CD4-positive, alpha-beta T cell treated with Interleukin-15 for 1 hour (primary cell): ENCODE data around the gene STK11.

ENCODE experiments used
- DNase-seq: peaks from one replicate; pipeline ENCODE4 v3.0.0-alpha.2; 2020

Gene STK11

DNA sequence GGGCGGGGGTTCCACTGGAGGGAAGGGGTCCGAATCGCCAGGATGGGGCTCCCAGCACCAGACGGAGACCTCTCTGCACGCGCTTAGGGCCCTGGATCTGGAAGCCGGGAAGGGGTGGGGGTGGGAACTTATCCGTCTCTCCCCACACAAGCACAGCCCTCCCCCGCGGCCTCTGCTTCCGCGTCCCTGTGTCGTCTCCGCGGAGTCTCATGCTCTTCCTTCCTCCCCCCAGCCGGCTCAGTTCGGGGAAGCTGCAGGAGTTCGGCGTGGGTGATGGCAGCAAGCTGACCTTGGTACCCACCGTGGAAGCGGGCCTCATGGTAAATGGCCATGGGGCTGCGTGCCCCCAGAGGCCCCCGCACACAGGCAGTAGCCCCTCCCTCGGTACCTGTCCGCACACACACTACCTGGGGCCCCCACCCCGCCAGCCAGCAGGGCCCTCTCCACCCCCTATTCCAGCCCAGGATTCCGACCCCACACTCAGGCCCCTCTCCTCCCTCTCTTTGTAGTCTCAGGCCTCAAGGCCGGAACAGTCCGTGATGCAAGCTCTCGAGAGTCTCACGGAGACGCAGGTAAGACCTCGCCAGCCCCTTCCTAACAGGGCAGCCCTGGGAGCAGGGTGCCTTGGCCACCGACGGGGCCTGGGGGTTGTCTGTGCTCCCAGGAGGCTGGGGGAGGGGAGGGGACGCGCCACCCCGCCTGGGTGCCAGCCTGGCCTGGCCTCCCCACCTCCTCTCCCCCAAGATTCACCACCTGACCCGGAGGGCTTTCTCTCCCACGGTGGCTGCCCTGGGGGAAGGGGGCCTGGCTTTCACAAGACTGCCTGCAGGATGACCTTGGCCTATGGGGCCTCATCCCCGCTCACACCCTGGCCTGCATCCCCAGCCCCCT is 46.0 kb downstream of the STK11 start:
- peak; percentile 69 for DNase-seq

DNA sequence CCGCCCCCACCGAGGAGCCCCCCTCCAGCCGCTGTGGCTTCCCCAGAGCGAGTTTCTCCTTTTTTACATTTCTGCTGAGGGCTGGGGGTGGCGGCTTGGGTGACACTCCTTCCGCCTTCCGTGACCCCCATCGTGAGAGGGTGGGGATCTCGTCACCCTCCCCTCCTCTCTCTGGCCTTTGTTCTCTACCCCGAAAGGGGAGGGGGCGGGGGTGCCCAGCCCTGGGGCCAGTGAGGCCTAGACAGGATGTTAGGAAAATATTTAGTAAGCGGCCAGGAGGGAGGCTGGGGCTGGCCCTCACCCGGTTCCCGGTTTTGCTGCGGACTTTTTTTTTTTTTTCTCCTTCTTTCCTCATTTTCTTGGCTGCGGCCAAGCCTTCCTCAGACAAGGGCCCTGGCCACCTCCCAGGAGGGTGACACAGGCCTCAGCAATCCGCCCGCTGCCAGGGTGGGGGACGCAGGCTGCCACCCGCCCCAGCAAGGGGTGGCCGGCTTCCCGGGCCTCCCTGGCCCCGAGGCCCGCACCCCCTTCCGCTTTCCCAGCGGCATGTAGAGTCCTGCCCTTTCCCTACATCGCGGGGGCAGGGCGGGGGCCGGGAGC is 46.7 kb downstream of the STK11 start:
- peak; percentile 89 for DNase-seq

DNA sequence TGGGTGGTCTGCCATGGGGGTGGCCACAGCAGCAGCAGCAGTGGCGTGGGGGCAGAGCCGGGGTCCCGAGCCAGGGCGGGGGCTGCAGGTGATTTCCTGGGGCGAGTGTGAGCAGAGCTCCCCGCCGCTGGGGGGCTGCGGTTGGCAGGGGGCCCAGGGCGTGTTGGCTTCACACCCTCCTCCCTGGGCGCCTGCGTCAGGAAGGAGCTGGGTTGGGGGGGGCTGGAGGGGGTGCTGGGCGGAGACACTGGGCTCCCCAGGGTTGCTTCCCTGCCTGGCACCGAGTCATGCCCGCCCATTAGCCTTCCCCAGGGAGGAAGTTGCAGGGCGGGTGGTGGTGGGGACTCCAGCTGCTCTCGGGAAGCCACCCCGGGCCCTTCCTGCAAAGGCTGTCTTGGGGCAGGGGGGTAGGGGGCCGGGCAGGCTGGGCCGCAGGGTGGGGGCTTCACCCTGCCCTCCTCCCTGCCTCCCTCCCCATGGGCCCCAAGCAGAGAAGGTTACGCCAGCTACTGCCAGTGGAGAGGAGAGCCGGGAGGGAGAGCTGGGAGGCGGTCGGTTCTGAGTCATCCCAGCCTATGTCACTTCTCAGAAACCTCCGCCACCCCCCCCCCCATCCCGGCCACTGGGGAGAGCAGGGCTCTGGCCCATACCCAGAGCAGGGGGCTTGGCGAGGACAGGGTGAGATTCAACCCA is 47.4 kb downstream of the STK11 start:
- DNase-seq, result peak; percentile 90

DNA sequence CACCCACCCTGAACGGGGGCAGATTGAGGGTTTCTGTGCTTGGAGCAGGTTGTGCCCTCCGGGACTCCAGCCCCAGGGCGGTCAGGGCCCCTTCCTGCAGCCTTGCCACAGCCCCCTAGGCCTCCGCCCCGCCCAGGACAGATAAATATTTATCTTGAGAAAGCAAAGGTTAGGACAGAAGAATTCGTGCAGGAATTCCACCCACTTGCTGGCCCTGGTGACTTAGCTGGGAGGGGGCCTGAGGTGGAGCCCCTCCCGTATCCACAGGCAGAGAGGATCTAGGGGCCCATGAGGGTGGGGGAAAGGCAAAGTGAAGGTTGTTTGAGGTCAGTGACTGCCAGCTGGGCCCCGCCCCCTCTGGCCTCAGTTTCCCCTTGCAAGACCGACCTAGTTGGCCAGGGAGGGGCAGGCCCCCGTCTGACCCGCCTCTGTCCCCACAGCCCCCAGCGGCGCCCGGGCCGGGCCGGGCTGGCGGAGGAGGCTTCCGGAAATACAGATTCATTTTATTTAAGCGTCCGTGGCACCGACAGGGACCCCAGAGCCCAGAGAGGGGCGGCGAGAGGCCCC is 48.0 kb downstream of the STK11 start:
- no peak for DNase-seq

DNA sequence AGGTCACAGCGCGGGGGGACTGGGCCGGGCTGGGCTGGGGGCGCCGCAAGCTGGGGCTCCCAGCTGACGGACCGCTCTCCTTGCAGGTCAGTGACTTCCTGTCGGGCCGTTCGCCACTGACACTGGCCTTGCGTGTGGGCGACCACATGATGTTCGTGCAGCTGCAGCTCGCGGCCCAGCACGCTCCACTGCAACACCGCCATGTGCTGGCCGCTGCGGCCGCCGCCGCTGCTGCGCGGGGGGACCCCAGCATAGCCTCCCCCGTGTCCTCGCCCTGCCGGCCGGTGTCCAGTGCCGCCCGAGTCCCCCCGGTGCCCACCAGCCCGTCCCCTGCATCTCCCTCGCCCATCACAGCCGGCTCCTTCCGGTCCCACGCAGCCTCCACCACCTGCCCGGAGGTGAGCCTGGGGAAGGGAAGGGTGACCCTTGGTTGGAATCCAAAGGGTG is 48.5 kb downstream of the STK11 start:
- DNase-seq, result no peak

DNA sequence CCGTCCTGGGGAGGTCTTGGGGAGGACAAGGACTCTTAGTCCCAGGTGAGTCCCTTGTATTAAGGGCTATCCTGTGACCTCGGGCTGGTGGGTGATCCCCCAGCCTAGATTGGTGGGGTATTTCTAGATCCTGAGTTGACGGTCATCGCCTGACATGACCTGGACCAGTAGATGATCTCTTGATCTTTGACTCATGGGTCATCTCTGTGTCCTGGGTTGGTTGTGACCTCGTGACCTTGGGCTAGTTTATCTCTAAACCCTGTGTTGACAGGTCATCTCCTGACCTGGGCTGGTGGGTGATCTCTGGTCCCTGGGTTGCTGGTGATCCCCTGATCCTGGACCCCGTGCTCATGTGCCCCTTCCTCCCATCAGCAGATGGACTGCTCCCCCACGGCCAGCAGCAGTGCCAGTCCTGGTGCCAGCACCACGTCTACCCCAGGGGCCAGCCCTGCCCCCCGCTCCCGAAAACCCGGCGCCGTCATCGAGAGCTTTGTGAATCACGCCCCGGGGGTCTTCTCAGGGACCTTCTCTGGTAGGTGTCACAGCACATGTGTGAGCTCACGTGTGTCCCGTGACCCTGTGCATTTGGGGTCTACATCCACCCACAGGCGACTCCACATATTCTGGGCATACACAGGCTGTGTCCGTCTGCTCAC is 49.1 kb downstream of the STK11 start:
- DNase-seq, result no peak

DNA sequence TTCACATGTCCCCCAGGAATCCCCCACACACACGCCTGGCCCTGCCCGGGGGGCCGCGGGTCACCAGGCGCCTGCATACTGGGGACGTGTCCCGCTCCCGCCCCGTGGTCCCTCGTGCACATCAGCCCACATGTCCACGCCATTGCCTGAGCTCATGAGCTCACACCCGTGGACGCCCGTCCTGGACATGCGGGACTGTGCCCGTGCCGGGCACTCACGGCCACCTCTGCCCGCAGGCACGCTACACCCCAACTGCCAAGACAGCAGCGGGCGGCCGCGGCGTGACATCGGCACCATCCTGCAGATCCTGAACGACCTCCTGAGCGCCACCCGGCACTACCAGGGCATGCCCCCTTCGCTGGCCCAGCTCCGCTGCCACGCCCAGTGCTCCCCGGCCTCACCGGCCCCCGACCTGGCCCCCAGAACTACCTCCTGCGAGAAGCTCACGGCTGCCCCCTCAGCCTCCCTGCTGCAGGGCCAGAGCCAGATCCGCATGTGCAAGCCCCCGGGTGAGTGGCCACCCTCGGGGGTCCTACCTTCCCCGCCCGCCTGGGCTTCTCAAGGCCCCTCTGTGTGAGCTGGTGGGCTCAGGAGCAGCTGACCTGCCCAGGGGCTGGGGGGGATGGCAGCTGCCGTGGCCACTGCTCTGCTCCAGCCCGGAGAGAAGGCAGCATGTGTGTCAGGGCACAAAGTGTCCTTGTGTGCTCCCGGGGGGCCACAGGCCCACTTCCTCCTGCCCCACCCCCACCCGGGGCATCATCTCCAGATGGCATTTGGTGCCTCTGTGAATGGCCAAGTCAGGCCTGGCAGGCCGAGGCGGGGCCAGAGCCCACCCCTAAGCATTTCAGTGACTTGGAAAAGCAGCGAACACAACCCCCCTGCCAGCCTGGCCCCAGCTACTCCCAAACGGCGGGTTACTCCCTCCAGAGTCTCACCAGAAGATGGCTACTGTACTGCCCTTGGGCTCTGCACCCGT is 49.9 kb downstream of the STK11 start:
- DNase-seq, result no peak

DNA sequence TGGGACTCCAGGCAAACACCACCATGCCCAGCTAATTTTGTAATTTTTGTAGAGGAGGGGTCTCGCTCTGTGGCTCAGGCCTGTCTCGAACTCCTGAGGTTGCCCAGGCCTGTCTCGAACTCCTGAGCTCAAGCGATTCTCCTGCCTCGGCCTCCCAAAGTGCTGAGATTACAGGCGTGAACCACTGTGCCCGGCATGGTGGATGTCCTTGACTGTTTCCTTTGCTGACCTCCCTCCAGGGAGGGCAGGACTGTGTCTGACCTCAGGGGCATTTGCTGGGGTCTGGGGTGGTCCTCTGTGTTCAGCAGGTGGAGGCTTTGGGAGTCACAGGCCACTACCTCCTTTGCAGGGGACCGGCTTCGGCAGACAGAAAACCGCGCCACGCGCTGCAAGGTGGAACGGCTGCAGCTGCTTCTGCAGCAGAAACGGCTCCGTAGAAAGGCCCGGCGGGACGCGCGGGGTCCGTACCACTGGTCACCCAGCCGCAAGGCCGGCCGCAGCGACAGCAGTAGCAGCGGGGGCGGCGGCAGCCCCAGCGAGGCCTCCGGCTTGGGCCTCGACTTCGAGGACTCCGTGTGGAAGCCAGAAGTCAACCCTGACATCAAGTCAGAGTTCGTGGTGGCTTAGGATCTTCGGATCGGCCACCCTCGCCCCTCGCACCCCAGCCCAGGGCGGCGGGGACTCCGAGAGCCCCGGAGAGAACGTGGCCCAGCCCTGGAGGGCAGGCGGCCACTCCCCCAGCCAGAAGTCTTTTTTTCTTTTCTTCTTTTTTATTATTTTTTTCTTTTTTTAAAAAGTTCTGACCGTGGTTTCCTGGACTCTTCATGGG is 51.3 kb downstream of the STK11 start:
- no peak for DNase-seq

DNA sequence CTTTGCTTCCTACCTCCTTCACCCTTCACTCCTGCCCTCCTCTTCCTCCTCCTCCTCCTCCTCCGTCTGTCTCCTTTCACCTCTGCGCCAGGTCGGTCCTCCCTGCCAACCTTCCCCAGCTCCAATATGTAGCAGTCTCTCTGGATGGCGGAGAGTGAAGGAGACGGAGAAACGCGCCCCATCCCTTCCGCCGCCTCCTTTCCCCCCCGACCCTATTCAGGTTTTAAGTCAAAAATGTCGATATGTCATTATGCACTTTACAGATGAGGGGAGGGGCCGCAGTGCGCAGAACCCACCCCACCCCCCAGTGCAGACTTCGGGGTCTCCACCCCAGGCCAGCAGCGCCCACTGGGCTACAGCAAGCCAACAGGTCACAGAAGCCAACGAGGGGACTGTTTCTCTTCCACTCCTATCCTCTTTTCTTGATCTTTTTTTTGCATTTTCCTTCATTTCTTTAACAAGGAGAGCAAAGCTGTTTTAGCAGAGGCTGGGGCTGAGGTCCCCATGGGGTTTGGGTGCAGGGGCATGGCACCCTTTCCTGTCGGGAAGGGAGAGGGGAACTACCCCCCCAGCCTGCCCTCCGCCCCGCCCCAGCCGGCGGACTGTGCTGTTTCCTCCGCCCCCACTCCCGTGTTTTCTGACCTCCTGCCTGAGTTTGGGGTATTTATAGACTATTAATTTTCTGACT is 52.0 kb downstream of the STK11 start:
- DNase-seq, result no peak

DNA sequence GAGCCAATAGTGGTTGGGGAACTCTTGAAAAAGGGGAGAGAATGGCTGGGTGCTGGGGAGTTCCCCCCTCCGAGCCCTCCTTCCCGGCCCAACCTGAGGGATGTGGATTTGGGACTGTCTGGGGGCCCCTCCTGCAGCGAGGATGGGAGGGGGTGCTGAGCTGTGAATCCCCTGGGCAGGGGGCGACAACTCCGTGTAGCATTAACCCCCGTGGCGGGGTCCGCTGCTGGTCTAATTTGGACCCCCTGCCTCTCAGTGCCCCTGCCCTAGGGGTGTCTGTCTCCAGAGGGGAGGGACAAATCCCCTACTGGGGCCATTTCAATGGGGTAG is 52.5 kb downstream of the STK11 start:
- DNase-seq, result no peak

DNA sequence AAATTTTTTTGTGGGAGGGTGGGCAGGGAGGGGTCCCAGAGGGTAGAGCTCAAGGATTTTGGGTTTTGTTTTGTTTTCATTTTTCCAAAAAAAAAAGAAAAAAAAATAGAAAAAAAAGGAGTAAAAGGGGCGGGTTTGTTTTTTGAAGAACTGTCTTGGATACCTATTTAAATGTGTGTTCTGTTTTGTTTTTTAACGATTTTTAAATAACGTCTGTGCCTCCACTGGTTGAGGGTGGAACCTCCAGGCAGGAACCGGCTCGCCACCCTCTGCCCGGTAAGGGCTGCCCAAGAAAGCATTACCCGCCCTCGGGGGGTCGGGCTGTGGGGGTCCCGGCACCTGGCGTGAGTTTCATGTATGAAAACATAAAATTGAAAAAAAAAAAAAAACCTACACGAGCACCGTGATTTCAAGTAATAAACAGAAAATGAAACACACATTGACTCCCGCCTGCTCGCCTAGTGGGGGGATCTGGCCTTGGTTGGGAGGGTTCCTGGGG is 53.2 kb downstream of the STK11 start:
- no peak for DNase-seq

DNA sequence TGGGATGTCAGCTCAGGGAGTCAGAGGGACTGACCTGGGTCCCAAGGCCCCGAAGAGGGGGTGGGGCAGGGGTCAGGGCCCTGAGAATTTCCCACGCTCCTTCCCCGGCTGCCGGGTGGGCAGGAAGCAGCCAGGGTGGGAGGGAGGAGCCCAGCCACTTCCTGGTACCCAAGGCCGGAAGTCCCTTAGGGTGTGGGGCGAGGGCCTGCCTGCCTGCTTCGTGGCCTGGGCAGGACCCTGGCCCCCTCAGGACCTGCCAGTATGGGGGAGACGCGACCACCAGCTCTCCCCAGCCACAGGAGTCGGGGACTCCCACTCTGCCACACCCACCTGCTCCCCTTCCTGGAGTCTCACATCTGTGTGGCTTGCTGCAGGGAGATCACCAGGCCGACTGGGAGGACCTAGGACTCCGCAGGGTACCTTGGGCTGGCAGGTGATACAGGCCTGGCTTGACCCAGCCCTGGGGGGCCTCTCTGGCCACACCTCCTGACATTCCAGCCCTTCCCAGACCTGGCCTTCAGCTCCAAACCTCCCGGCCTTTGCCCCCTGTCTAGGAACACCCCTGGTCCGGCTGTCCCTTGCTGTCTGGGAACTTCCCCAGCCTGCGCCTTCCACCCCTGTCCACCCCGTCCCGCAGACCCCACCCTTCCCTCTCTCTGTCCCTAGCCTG is 53.8 kb downstream of the STK11 start:
- DNase-seq, result peak; percentile 84

DNA sequence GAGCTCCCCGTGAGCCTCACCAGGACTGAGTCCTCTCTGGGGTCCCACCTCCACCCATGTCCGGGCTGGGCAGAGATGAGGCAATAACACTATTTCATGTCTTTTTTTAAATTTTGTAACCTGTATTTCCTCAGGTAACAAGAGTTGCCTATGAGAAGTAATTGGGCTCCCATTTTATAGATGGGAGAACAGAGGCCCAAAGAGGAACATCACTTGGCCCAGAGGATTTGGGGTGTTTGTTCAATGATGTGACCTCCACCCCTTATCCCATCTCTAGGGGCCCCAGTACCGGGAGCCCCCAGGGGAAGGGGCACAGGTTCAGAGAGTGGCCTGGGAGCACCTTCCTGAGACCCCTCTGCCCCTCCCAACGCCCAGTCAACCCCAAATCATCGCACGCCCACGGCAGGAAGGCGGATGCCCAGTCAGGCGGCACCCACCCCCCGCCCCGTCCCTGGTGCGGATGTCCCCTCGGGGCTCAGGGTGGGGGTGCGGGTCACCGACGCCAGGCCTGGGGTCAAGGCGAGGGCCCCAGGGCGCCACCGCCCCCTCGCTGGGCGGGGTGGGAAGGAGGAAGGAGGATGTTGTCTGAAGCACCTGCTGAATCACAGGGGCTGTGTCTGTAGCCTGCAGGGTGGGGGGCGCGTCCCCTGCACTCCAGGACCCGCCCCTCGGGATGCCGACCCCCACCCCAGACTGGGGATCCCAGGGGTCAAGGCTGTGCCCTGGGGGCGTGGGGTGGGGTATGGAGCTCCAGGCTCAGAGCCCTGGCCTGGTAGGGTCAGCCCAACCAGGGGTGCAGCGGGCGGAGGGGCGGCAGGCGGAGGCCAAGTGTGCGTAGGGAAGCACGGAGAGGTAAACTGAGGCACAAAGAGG is 54.5 kb downstream of the STK11 start:
- DNase-seq, result peak; percentile 82

DNA sequence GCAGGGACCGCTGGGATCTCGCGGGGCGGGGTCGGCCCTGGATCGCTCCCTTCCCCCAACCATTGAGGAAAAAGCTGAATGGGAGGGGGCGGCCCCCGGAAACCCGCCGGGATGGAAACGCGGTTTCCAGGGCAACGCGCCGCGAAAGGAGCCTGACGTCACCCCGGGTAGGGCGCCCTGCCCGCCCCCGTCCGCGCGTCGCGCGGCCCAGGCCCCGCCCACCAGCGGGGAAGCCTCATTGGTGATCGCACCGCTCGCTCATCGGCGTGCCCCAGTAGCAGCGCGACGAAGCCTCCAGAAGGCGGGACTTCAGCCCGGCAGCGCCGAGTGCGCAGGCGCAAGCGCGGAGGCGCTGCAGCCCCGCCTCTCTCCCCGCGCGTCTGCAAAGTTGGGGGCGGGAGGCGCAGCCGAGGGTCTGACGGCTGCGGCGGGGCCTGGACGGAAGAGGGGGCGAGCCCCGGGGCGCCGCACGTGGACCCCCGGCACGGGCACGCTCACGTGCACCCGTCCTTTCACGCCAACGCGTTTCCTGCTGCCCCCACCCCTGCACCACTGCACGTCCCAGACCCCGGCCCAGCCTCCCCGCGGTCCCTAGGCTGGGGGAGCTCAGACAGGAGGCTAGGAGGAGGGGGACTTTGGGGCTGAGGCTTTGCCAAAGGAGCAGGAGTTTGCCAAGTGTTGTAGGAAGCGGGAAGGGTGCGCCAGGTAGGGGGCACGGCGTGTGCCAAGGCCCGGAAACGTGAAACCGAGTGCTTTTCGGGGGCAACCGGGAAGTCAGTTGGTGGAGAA is 55.4 kb downstream of the STK11 start:
- DNase-seq, result peak; percentile 98

DNA sequence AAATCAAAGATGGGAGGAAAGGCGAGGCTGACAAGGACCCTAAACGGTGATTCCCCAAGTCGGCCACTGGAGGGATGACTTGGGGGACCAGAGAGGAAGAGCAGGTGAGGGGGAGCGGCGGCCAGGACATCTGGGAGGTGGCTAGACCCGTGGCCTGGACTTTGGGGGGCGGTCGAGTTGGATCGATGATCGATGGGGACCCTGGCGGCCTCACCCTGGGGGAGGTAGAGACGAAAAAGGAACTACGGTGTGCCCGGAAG is 55.9 kb downstream of the STK11 start:
- peak; percentile 59 for DNase-seq

DNA sequence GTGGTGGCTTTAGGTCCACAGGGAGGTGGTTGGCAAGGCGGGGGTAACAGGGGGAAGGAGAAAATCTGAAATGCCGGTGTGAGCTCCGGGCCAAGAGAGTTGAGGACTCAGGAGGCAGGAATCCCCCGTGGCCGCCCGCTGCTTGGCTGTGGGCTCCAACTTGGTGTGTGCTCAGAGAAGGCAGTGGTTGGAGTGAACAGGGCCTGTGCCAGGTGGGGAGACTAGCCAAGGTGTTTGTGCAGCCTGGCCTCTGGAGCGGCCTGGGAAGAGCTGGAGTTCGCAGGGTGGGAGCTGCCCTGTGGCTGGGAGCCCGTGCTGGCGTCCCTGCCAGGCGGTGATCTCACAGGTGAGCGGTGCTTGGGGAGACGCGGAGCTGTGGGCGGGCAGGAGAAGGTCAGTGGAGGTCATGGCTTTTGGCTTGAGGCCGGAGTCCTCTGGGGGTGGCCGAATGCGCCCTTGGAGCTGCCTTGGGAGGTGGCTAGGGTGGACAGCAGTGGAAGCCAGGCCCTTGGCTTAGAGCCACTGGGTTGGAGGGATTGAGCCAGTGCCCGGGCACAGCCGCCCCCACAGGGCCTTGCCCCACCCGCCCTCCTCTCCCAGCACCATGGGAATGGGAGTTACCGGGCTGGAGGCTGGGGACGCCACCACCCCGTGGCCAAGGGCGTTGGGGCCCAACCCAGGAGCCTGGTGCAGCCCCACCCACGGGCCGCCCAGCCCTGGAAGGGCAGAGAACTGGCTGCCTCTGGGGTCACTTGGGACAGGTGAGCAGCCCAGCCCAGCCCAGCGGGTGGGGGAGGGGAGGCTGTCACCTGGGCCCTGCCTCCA is 56.4 kb downstream of the STK11 start:
- no peak for DNase-seq

DNA sequence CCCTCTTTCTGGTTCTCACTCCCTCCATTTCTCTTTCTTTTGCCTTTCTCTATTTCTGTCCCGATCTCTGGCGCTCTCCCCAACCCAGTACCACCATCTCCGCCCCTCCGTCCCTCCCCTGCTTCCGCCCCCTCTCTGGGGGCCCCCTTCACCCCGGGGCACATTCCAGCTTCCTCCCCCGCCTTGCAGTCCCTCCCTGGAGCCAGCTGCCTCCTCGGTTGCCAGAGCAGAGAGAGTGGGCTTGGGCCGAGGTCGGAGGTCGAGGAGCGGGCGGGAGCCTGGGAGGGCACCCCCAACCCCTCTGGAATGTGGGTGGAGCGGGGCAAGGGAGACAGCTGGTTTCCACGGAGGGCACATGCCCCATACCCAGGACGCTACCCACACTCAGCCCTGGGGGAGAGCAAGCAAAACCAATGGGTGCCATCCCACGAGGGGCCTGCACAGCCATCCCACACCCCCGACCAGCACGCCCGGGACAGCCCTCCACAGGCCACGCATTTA is 57.1 kb downstream of the STK11 start:
- no peak for DNase-seq
